ENCODE results near the gene FRMPD2.
"Not testable (repeated sequence)": the region's sequence is repeated elsewhere in the genome, so short reads cannot be mapped to it uniquely, and the experiment has no call there.

Gene FRMPD2

GRCh38 chr10:48184224-48184623, 90.3 kb downstream of the FRMPD2 start:
- DNase-seq (ENCODE audit: insufficient read length, low spot score) (no peak), FAIRE-seq (no peak)
- TF ChIP-seq POLR2A (IDR thresholded peaks at IDR 0.05; ENCODE audit: low read depth, low read length) (no peak), PAX5 (IDR thresholded peaks at IDR 0.05; ENCODE audit: insufficient read depth, low read length, severe bottlenecking) (no peak), SPI1 (IDR thresholded peaks at IDR 0.05; ENCODE audit: low read depth, low read length) (no peak), TAF1 (IDR thresholded peaks at IDR 0.05; ENCODE audit: low read depth, low read length) (no peak), POU2F2 (IDR thresholded peaks at IDR 0.05; ENCODE audit: low read depth, low read length) (no peak), POLR2AphosphoS5 (IDR thresholded peaks at IDR 0.05; ENCODE audit: low read depth, low read length) (no peak)

- not testable (repeated sequence) for DNase-seq (ENCODE audit: insufficient read length, low spot score)
Observed at GRCh38 chr10:48172715-48173114, 101.8 kb downstream of the FRMPD2 start.

GRCh38 chr10:48160670-48161069, 113.8 kb downstream of the FRMPD2 start:
- not testable (repeated sequence) for DNase-seq (ENCODE audit: insufficient read length, low spot score); FAIRE-seq

More at GRCh38 chr10:48172715-48173114, 101.8 kb downstream of the FRMPD2 start:
- FAIRE-seq: not testable (repeated sequence)

GRCh38 chr10:48160163-48160562, 114.3 kb downstream of the FRMPD2 start:
- FAIRE-seq; DNase-seq (ENCODE audit: insufficient read length, low spot score): not testable (repeated sequence)

GRCh38 chr10:48154211-48155140, 120.0 kb downstream of the FRMPD2 start:
- DNase-seq (ENCODE audit: insufficient read length, low spot score); FAIRE-seq: not testable (repeated sequence)

- DNase-seq (ENCODE audit: insufficient read length, low spot score); FAIRE-seq: not testable (repeated sequence)
Observed at GRCh38 chr10:48147643-48148042, 126.9 kb downstream of the FRMPD2 start.

- DNase-seq (ENCODE audit: insufficient read length, low spot score); FAIRE-seq: not testable (repeated sequence)
Observed at GRCh38 chr10:48143721-48144642, 130.5 kb downstream of the FRMPD2 start.

- FAIRE-seq: not testable (repeated sequence)
Observed at GRCh38 chr10:48140949-48141348, 133.5 kb downstream of the FRMPD2 start.

GRCh38 chr10:48139953-48140850, 134.3 kb downstream of the FRMPD2 start:
- FAIRE-seq; DNase-seq (ENCODE audit: insufficient read length, low spot score): not testable (repeated sequence)

More at GRCh38 chr10:48140949-48141348, 133.5 kb downstream of the FRMPD2 start:
- DNase-seq (ENCODE audit: insufficient read length, low spot score): not testable (repeated sequence)

GRCh38 chr10:48128954-48129353, 145.5 kb downstream of the FRMPD2 start:
- DNase-seq (ENCODE audit: insufficient read length, low spot score); FAIRE-seq: not testable (repeated sequence)

GRCh38 chr10:48126251-48126650, 148.2 kb downstream of the FRMPD2 start:
- DNase-seq (ENCODE audit: insufficient read length, low spot score); FAIRE-seq: not testable (repeated sequence)

- DNase-seq (ENCODE audit: insufficient read length, low spot score): not testable (repeated sequence)
Observed at GRCh38 chr10:48125631-48126030, 148.9 kb downstream of the FRMPD2 start.

GRCh38 chr10:48122618-48123017, 151.9 kb downstream of the FRMPD2 start:
- not testable (repeated sequence) for DNase-seq (ENCODE audit: insufficient read length, low spot score); FAIRE-seq

More at GRCh38 chr10:48125631-48126030, 148.9 kb downstream of the FRMPD2 start:
- not testable (repeated sequence) for FAIRE-seq

GRCh38 chr10:48110277-48110676, 164.2 kb downstream of the FRMPD2 start:
- not testable (repeated sequence) for FAIRE-seq; DNase-seq (ENCODE audit: insufficient read length, low spot score)

Measured in GM12891 (cell line).